ENCODE data around the gene NTM.
A peak's percentile ranks its signal among the peaks of the same experiment; 100 is the strongest.

NTM gene

GRCh38 chr11:132094598-132094997, 724.2 kb downstream of the NTM start:
- no peaks in the 10 kb centered on the region for H3K9me3 ChIP-seq (ENCODE audit: control insufficient read depth, low read length)
- no peak overlapping the region for H3K27ac ChIP-seq (ENCODE audit: low read depth, low read length, severe bottlenecking)
- WGBS, 2 experiments (ENCODE audit: insufficient coverage in 2 of 2) = 89 to 100% methylated on average over 1 of the region's 1 CpG
- H3K36me3 ChIP-seq (ENCODE audit: control insufficient read depth, insufficient read depth, low read length) = no peaks in the 10 kb centered on the region
- no peak overlapping the region for H3K4me3 ChIP-seq (ENCODE audit: extremely low read depth, insufficient read depth, low read length, poor library complexity, severe bottlenecking)
- peaks cover 2% of the 10 kb centered on the region for H3K4me1 ChIP-seq (ENCODE audit: control insufficient read depth, insufficient read depth, low read length, poor library complexity, severe bottlenecking)

DNA sequence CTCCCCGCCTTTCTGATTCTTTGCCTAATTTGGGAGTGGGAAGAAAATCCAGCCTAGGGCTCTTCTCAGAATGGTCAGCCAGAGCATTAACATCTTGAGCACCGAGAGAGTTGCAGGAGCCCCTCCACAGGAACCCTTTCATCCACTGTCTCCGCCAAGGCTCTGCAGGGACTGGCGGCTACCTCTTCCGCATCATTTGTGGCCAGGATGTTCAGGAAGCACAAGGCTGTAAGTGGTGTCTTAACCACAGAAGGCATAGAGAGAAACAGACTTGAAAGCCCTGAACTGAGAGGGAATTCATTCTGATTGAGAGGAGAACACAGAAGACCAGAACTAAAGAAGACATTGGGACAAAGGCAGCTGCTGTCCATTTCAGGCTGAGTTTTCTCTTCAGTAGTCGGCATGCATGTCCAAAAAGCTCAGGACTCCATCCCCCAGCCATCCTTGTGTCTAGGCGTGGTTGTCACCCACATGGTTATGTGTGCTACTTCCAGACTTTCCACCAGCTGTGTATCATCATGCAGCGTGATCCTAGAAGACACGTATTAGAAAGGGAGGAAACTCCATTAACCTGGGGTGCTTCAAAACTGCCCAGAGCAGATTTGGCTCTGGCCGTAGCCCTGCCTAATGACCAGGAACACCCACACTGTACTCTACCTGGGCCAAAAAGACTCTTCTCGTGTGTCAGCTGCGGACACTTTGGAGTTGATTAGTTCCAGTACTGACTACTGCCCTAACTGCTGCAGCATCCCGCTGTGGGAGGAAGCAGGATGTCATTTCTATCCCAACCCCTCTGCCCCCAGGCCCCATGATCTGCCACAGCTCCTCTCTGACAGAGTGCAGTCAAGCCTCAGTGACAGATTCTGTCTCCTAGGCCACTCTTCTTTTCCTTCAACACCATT, 725.1 kb downstream of the NTM start:
- Histone ChIP-seq H3K27ac (ENCODE audit: low read depth, low read length, severe bottlenecking) (no peak overlapping the region), H3K9me3 (ENCODE audit: control insufficient read depth, low read length) (no peaks in the 10 kb centered on the region), H3K36me3 (ENCODE audit: control insufficient read depth, insufficient read depth, low read length) (no peaks in the 10 kb centered on the region), H3K4me3 (ENCODE audit: extremely low read depth, insufficient read depth, low read length, poor library complexity, severe bottlenecking) (no peak overlapping the region), H3K4me1 (ENCODE audit: control insufficient read depth, insufficient read depth, low read length, poor library complexity, severe bottlenecking) (peaks cover 2% of the 10 kb centered on the region)
- WGBS, 2 experiments (ENCODE audit: insufficient coverage in 2 of 2) = 81 to 85% methylated on average over 11 to 12 of the region's 13 CpGs

- Histone ChIP-seq H3K9me3 (ENCODE audit: control insufficient read depth, low read length) (no peaks in the 10 kb centered on the region), H3K4me3 (ENCODE audit: extremely low read depth, insufficient read depth, low read length, poor library complexity, severe bottlenecking) (no peak overlapping the region), H3K27ac (ENCODE audit: low read depth, low read length, severe bottlenecking) (no peak overlapping the region), H3K4me1 (ENCODE audit: control insufficient read depth, insufficient read depth, low read length, poor library complexity, severe bottlenecking) (peaks cover 2% of the 10 kb centered on the region), H3K36me3 (ENCODE audit: control insufficient read depth, insufficient read depth, low read length) (no peaks in the 10 kb centered on the region)
- WGBS, 2 experiments (ENCODE audit: insufficient coverage in 2 of 2) = 81 to 91% methylated on average over 4 to 7 of the region's 11 CpGs
Observed at GRCh38 chr11:132096132-132096825, 725.9 kb downstream of the NTM start.

- H3K36me3 ChIP-seq (ENCODE audit: control insufficient read depth, insufficient read depth, low read length) = no peaks in the 10 kb centered on the region
- no peaks in the 10 kb centered on the region for H3K9me3 ChIP-seq (ENCODE audit: control insufficient read depth, low read length)
- no peak overlapping the region for H3K4me3 ChIP-seq (ENCODE audit: extremely low read depth, insufficient read depth, low read length, poor library complexity, severe bottlenecking)
- H3K27ac ChIP-seq (ENCODE audit: low read depth, low read length, severe bottlenecking) = no peak overlapping the region
- WGBS, 2 experiments (ENCODE audit: insufficient coverage in 2 of 2) = 55 to 81% methylated on average over 3 to 4 of the region's 4 CpGs
- peaks cover 2% of the 10 kb centered on the region for H3K4me1 ChIP-seq (ENCODE audit: control insufficient read depth, insufficient read depth, low read length, poor library complexity, severe bottlenecking)
Observed at GRCh38 chr11:132099692-132100091, 729.3 kb downstream of the NTM start.

GRCh38 chr11:132100583-132100982, 730.2 kb downstream of the NTM start:
- no peak overlapping the region for H3K27ac ChIP-seq (ENCODE audit: low read depth, low read length, severe bottlenecking)
- 89 to 90% methylated on average over 3 of the region's 5 CpGs for WGBS, 2 experiments (ENCODE audit: insufficient coverage in 2 of 2)
- H3K9me3 ChIP-seq (ENCODE audit: control insufficient read depth, low read length) = no peaks in the 10 kb centered on the region
- H3K4me3 ChIP-seq (ENCODE audit: extremely low read depth, insufficient read depth, low read length, poor library complexity, severe bottlenecking) = no peak overlapping the region
- H3K4me1 ChIP-seq (ENCODE audit: control insufficient read depth, insufficient read depth, low read length, poor library complexity, severe bottlenecking) = no peaks in the 10 kb centered on the region
- H3K36me3 ChIP-seq (ENCODE audit: control insufficient read depth, insufficient read depth, low read length) = no peaks in the 10 kb centered on the region

DNA sequence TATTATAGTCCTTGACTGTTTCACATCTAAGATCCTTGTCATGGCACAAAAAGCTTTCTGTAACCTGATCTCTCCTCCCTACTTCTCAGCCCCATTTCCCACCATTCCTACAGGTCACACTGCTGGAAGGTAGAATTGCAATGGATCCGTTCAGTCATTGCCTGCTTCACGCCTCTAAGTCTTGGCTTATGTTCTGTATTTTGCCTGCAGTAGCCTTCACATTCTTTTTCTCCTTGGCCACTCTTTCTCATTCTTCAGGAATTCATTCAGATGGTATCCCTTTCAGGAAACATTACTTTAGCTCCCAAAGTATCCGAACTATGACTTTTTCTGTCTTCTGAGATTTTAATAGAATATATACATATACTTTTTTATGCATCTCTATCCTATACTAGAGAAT, 731.5 kb downstream of the NTM start:
- 85 to 94% methylated on average over 2 of the region's 3 CpGs for WGBS, 2 experiments (ENCODE audit: insufficient coverage in 2 of 2)
- Histone ChIP-seq H3K36me3 (ENCODE audit: control insufficient read depth, insufficient read depth, low read length) (no peaks in the 10 kb centered on the region), H3K4me1 (ENCODE audit: control insufficient read depth, insufficient read depth, low read length, poor library complexity, severe bottlenecking) (no peaks in the 10 kb centered on the region), H3K9me3 (ENCODE audit: control insufficient read depth, low read length) (no peaks in the 10 kb centered on the region), H3K27ac (ENCODE audit: low read depth, low read length, severe bottlenecking) (no peak overlapping the region), H3K4me3 (ENCODE audit: extremely low read depth, insufficient read depth, low read length, poor library complexity, severe bottlenecking) (no peak overlapping the region)

GRCh38 chr11:132103021-132103420, 732.6 kb downstream of the NTM start:
- WGBS, 2 experiments (ENCODE audit: insufficient coverage in 2 of 2) = 84 to 91% methylated on average over 9 to 10 of the region's 10 CpGs

DNA sequence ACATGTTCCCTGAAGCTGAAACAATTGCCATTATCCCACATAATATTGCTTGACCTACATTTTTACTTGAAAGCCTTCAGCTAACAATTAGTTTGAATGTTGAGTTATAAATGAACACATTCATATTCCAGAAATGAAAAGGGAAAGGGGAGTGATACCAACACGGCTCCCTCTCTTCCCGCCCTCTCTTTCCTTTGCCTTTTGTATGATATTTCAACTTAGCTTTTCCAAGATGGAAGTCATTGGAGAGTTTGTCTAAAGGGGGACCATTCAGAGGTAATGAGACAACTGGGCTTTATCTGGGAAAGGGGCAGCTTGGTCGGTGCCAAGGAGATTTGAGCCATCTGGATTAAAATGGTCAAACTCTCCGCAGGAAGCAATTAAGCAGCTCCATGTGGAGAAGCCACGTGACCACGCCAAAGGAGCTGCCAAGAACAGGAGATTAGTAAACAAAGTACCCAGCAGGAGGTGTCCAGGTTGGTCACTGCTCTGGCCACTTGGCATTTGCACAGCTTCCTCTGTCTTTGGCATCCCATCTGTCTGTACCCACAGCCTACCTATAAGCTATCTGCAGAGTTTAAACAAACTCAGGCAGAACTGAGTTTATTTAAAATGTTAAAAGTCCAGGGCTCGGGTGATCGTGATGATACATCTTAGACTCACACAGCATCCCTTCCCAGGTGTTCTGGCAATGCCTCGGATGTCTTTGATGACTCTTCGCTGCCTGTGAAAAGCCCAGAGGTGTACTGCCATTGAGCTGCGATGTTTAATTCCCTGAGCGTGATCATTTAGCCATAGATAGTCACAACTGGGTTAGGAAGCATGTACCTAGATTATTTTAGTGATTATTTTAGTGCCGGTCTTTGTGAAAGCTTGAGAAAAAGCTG, 735.9 kb downstream of the NTM start:
- Histone ChIP-seq H3K36me3 (ENCODE audit: control insufficient read depth, insufficient read depth, low read length) (no peaks in the 10 kb centered on the region), H3K27ac (ENCODE audit: low read depth, low read length, severe bottlenecking) (no peak overlapping the region), H3K4me1 (ENCODE audit: control insufficient read depth, insufficient read depth, low read length, poor library complexity, severe bottlenecking) (peaks cover 2% of the 10 kb centered on the region), H3K9me3 (ENCODE audit: control insufficient read depth, low read length) (no peaks in the 10 kb centered on the region), H3K4me3 (ENCODE audit: extremely low read depth, insufficient read depth, low read length, poor library complexity, severe bottlenecking) (no peak overlapping the region)
- WGBS, 2 experiments (ENCODE audit: insufficient coverage in 2 of 2) = 82 to 87% methylated on average over 10 of the region's 13 CpGs

More at GRCh38 chr11:132103021-132103420, 732.6 kb downstream of the NTM start:
- no peak overlapping the region for H3K27ac ChIP-seq (ENCODE audit: low read depth, low read length, severe bottlenecking)
- H3K9me3 ChIP-seq (ENCODE audit: control insufficient read depth, low read length) = no peaks in the 10 kb centered on the region
- H3K4me1 ChIP-seq (ENCODE audit: control insufficient read depth, insufficient read depth, low read length, poor library complexity, severe bottlenecking) = no peaks in the 10 kb centered on the region
- H3K36me3 ChIP-seq (ENCODE audit: control insufficient read depth, insufficient read depth, low read length) = no peaks in the 10 kb centered on the region
- H3K4me3 ChIP-seq (ENCODE audit: extremely low read depth, insufficient read depth, low read length, poor library complexity, severe bottlenecking) = no peak overlapping the region

DNA sequence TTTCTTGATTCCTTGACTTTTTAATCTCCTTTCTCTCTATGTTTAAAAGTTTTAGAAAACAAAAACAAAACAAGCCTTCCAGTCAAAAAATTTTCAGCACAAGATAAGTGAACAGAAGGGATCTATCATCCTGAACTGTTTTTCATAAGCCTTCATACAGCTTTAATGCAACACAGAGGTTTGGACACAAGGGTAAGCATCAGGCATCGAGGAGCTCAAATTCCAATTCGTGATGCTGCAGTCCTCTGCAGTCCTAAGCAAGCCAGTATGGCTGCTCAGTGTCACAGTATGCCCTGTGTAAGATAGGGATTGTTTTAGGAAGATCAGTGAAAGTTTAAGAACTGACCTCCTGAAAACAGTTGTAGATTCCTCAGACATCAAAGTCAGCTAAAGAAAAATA, 740.9 kb downstream of the NTM start:
- WGBS, 2 experiments (ENCODE audit: insufficient coverage in 2 of 2) = 60 to 81% methylated on average over 1 to 2 of the region's 2 CpGs
- peaks cover 9% of the 10 kb centered on the region for H3K4me1 ChIP-seq (ENCODE audit: control insufficient read depth, insufficient read depth, low read length, poor library complexity, severe bottlenecking)
- no peak overlapping the region for H3K4me3 ChIP-seq (ENCODE audit: extremely low read depth, insufficient read depth, low read length, poor library complexity, severe bottlenecking)
- H3K27ac ChIP-seq (ENCODE audit: low read depth, low read length, severe bottlenecking) = no peak overlapping the region
- no peaks in the 10 kb centered on the region for H3K9me3 ChIP-seq (ENCODE audit: control insufficient read depth, low read length)
- H3K36me3 ChIP-seq (ENCODE audit: control insufficient read depth, insufficient read depth, low read length) = no peaks in the 10 kb centered on the region

- WGBS, 2 experiments (ENCODE audit: insufficient coverage in 2 of 2) = 69% methylated on average over 4 of the region's 5 CpGs
- Histone ChIP-seq H3K9me3 (ENCODE audit: control insufficient read depth, low read length) (no peaks in the 10 kb centered on the region), H3K36me3 (ENCODE audit: control insufficient read depth, insufficient read depth, low read length) (no peaks in the 10 kb centered on the region), H3K4me1 (ENCODE audit: control insufficient read depth, insufficient read depth, low read length, poor library complexity, severe bottlenecking) (peaks cover 9% of the 10 kb centered on the region), H3K27ac (ENCODE audit: low read depth, low read length, severe bottlenecking) (peak overlapping the region; percentile 20), H3K4me3 (ENCODE audit: extremely low read depth, insufficient read depth, low read length, poor library complexity, severe bottlenecking) (no peak overlapping the region)
Observed at GRCh38 chr11:132111838-132112237, 741.4 kb downstream of the NTM start.
